Smooth muscle cell (in vitro differentiated cells): ENCODE results near the gene HFM1. TPM values are rescaled to one million over a fixed set of nuclear protein-coding genes. Genes with fewer than 3 reads are reported as not detected.
"Not testable (repeated sequence)": the region's sequence is repeated elsewhere in the genome, so short reads cannot be mapped to it uniquely, and the experiment has no call there.

Source experiments
- DNase-seq: peaks from one replicate; lab custom pipeline; 2025; ENCODE audit not compliant: unreplicated experiment; lab: John Stamatoyannopoulos, UW
- H2AFZ ChIP-seq: fragments of 200-600 bp; sonication (generic); 2 replicates; pipeline ENCODE4 v1.6.0; 2016; ENCODE audit warnings: antibody characterized with exemption, low read depth, mild to moderate bottlenecking
- H3F3A ChIP-seq: fragments of 200-600 bp; sonication (generic); 2 replicates; pipeline ENCODE4 v1.6.0; 2017; ENCODE audit warnings: antibody characterized with exemption, low read depth
- H3K27ac ChIP-seq: fragments of 200-600 bp; sonication (generic); 2 replicates; pipeline ENCODE4 v1.5.1; 2016; ENCODE audit warnings: low read depth, mild to moderate bottlenecking
- H3K27me3 ChIP-seq: fragments of 200-600 bp; sonication (generic); 2 replicates; pipeline ENCODE4 v1.6.1; 2016; ENCODE audit warnings: low read depth, mild to moderate bottlenecking
- H3K36me3 ChIP-seq: fragments of 200-600 bp; sonication (generic); 2 replicates; pipeline ENCODE4 v1.5.1; 2016; ENCODE audit warnings: low read depth
- H3K4me1 ChIP-seq: fragments of 200-600 bp; sonication (generic); 2 replicates; pipeline ENCODE4 v1.5.1; 2016; ENCODE audit warnings: low read depth
- H3K4me2 ChIP-seq: fragments of 200-600 bp; sonication (generic); 2 replicates; pipeline ENCODE4 v1.6.0; 2016; ENCODE audit warnings: mild to moderate bottlenecking
- H3K4me3 ChIP-seq: fragments of 200-600 bp; sonication (generic); 2 replicates; pipeline ENCODE4 v1.5.1; 2016; ENCODE audit warnings: mild to moderate bottlenecking
- H3K79me2 ChIP-seq: fragments of 200-600 bp; sonication (generic); 2 replicates; pipeline ENCODE4 v1.6.0; 2016; ENCODE audit warnings: low read depth, mild to moderate bottlenecking
- H3K9ac ChIP-seq: fragments of 200-600 bp; sonication (generic); 2 replicates; pipeline ENCODE4 v1.6.0; 2016; ENCODE audit warnings: low read depth
- H3K9me3 ChIP-seq: fragments of 200-600 bp; sonication (generic); replicated peaks from 2 replicates; pipeline ENCODE4 v1.5.1; 2016; ENCODE audit warnings: low read depth
- H4K20me1 ChIP-seq: fragments of 200-600 bp; sonication (generic); 2 replicates; pipeline ENCODE4 v1.6.0; 2016; ENCODE audit warnings: low read depth
- whole genome bisulfite sequencing: methylation state at CpG from one replicate; pipeline ENCODE4 v1.1.7; 2016; ENCODE audit warnings: low lambda C conversion rate; 5-methylcytosine and 5-hydroxymethylcytosine counted together
- polyA plus RNA-seq: library from polyadenylated mRNA; unstranded; fragments of >200 nt; fragmentation: Nextera tagmentation; extraction: Ambion mirVana; gene quantifications from 2 replicates; pipeline ENCODE4 v1.2.1, GENCODE V29; 2016
- total RNA-seq: library from RNA; depleted of rRNA; stranded (reverse); fragments of >200 nt; gene quantifications from 2 replicates; pipeline ENCODE4 v1.2.3, GENCODE V29; 2014
- TF ChIP-seq, protein P1 (sequence below): fragments of 200-600 bp; sonication (generic); IDR thresholded peaks from 2 replicates; pipeline ENCODE4 v1.5.1; 2017; ENCODE audit warnings: borderline replicate concordance, mild to moderate bottlenecking, antibody characterized with exemption; ENCODE audit not compliant: insufficient read depth, poor library complexity, severe bottlenecking

Gene HFM1, protein sequence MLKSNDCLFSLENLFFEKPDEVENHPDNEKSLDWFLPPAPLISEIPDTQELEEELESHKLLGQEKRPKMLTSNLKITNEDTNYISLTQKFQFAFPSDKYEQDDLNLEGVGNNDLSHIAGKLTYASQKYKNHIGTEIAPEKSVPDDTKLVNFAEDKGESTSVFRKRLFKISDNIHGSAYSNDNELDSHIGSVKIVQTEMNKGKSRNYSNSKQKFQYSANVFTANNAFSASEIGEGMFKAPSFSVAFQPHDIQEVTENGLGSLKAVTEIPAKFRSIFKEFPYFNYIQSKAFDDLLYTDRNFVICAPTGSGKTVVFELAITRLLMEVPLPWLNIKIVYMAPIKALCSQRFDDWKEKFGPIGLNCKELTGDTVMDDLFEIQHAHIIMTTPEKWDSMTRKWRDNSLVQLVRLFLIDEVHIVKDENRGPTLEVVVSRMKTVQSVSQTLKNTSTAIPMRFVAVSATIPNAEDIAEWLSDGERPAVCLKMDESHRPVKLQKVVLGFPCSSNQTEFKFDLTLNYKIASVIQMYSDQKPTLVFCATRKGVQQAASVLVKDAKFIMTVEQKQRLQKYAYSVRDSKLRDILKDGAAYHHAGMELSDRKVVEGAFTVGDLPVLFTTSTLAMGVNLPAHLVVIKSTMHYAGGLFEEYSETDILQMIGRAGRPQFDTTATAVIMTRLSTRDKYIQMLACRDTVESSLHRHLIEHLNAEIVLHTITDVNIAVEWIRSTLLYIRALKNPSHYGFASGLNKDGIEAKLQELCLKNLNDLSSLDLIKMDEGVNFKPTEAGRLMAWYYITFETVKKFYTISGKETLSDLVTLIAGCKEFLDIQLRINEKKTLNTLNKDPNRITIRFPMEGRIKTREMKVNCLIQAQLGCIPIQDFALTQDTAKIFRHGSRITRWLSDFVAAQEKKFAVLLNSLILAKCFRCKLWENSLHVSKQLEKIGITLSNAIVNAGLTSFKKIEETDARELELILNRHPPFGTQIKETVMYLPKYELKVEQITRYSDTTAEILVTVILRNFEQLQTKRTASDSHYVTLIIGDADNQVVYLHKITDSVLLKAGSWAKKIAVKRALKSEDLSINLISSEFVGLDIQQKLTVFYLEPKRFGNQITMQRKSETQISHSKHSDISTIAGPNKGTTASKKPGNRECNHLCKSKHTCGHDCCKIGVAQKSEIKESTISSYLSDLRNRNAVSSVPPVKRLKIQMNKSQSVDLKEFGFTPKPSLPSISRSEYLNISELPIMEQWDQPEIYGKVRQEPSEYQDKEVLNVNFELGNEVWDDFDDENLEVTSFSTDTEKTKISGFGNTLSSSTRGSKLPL (N-terminal part only)
- total RNA-seq (0.31 and 0.94 TPM in 2 replicates), polyA plus RNA-seq (0.38 and 1.0 TPM in 2 replicates)

DNA sequence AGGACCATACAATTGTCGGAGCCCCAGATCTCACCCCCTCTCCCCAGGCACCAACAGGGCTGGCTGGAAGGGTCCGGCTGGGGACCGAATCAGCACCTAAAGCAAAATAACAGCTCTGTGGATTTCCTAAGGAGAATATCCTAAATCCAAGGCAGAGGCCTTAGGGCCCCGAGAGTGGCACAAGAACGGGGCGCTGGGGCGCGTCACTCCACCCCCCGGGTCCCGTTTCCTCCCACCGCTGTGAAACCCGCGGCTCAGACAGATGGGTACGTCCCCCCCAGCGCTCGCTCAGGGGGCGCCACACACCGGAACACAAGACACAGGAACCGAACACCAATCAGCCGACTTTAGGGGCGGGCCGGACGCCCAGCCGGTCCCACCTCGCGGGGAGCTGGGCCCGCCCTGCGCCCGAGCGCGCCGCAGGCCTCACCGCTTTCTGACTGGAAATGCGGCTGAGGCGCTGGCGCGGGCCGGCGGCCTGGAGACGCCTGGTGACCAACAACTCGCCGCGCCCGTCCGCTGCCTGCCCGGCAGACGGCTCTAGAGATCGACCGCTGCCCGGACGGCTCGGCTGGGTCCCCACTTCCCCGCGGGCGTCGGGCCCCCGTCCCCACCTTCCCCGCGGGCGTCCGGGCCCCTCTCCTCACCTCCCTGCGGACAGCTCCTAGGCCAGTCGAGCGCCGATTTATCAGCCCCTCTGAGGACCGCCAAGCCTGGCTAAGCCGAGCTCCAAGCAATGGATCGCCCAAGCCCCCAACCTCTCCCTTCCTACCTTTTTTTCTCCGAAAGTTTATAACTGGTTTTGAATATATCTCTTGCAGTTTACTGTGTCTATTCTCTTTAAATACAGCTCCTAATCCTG, at the start of gene HFM1:
Gene HFM1, minus strand, starts transcription at position 687 of the 862 bp plus-strand sequence. CDS start 3,755 bp downstream, outside the sequence.
- peak within 1 kb of the TSS; percentile 74 for H3K9ac ChIP-seq
- TF ChIP-seq, protein P1, sequence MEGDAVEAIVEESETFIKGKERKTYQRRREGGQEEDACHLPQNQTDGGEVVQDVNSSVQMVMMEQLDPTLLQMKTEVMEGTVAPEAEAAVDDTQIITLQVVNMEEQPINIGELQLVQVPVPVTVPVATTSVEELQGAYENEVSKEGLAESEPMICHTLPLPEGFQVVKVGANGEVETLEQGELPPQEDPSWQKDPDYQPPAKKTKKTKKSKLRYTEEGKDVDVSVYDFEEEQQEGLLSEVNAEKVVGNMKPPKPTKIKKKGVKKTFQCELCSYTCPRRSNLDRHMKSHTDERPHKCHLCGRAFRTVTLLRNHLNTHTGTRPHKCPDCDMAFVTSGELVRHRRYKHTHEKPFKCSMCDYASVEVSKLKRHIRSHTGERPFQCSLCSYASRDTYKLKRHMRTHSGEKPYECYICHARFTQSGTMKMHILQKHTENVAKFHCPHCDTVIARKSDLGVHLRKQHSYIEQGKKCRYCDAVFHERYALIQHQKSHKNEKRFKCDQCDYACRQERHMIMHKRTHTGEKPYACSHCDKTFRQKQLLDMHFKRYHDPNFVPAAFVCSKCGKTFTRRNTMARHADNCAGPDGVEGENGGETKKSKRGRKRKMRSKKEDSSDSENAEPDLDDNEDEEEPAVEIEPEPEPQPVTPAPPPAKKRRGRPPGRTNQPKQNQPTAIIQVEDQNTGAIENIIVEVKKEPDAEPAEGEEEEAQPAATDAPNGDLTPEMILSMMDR: no peak

DNA sequence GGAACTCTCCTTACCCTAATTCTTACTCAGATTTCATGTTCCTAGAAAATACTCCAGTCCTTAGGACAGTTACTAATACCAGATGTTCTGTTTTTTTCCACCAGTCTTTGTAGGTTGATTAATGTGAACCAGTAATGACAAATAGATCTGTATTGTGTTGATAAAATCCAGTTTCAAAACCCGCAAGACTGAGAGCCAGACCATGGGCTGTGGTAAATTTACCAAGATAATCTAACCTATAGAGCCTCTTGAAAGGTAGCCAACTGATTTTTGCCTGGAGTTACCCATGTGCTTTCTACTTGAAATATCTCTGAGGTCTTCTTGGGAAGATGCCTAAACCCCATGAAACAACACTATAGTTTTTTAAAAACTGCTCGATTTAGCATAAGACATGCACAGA, 49.5 kb upstream of the HFM1 start:
- TF ChIP-seq, protein P1: no peak
- Histone ChIP-seq H2AFZ (no peak overlapping the region), H3K79me2 (no peaks in the 10 kb centered on the region), H3K9ac (no peak overlapping the region), H3K27ac (no peak overlapping the region), H3K36me3 (no peaks in the 10 kb centered on the region), H3F3A (no peaks in the 10 kb centered on the region), H3K4me3 (no peak overlapping the region), H3K4me1 (no peaks in the 10 kb centered on the region), H4K20me1 (no peaks in the 10 kb centered on the region), H3K9me3 (no peaks in the 10 kb centered on the region), H3K4me2 (no peak overlapping the region), H3K27me3 (peaks cover 5% of the 10 kb centered on the region)
- no peak for DNase-seq
- 91% methylated on average over 2 of the region's 2 CpGs for WGBS

More for the DNA sequence above, at the start of gene HFM1:
- H2AFZ ChIP-seq: peak within 1 kb of the TSS; percentile 86
- peak within 1 kb of the TSS; percentile 83 for H3K4me2 ChIP-seq
- H3K27ac ChIP-seq: no peak within 1 kb of the TSS
- H3K4me1 ChIP-seq: peaks cover 6% of the 10 kb centered on the region
- H4K20me1 ChIP-seq: no peaks in the 10 kb centered on the region
- WGBS: 1% methylated on average over 63 of the region's 69 CpGs
- no peaks in the 10 kb centered on the region for H3K79me2 ChIP-seq
- H3F3A ChIP-seq: peaks cover 4% of the 10 kb centered on the region
- DNase-seq: peak; percentile 47
- no peaks in the 10 kb centered on the region for H3K9me3 ChIP-seq
- H3K36me3 ChIP-seq: no peaks in the 10 kb centered on the region
- H3K4me3 ChIP-seq: peak within 1 kb of the TSS; percentile 73
- H3K27me3 ChIP-seq: no peaks in the 10 kb centered on the region

DNA sequence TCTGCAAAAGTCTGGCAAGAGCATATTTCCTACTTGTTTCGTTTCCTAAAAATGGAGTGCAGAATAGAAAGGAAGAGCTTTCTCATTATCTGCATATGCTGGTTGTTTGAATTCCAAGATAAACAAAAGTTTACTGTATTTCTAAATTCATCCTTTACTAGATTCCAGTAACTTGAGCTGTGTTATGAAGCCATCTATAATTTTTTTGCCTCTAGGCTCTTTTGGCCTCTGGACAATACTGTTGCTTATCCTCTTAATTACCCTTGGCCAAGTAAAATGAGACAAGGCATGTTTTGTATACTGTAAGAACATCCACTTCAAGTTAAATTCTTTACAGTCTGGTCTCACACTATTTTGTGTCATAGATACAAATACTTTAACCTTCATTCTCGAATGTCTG, 45.6 kb upstream of the HFM1 start:
- no peaks in the 10 kb centered on the region for H4K20me1 ChIP-seq
- H3K9ac ChIP-seq: no peak overlapping the region
- 54% methylated on average over 2 of the region's 2 CpGs for WGBS
- DNase-seq: no peak
- no peaks in the 10 kb centered on the region for H3K36me3 ChIP-seq
- H3K27ac ChIP-seq: no peak overlapping the region
- no peaks in the 10 kb centered on the region for H3K4me1 ChIP-seq
- peak overlapping the region; percentile 43 for H3K4me2 ChIP-seq
- H3K27me3 ChIP-seq: no peaks in the 10 kb centered on the region
- H3K79me2 ChIP-seq: no peaks in the 10 kb centered on the region
- TF ChIP-seq, protein P1: no peak
- no peaks in the 10 kb centered on the region for H3K9me3 ChIP-seq
- no peaks in the 10 kb centered on the region for H3F3A ChIP-seq
- H3K4me3 ChIP-seq: no peak overlapping the region
- peak overlapping the region; percentile 11 for H2AFZ ChIP-seq

DNA sequence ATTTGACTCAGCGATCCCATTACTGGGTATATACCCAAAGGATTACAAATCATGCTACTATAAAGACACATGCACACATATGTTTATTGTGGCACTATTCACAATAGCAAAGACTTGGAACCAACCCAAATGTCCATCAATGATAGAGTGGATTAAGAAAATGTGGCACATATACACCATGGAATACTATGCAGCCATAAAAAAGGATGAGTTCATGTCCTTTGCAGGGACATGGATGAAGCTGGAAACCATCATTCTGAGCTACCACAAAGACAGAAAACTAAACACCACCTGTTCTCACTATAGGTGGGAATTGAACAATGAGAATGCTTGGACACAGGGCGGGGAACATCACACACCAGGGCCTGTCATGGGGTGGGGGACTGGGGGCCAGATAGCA, 43.1 kb upstream of the HFM1 start:
- not testable (repeated sequence) for H2AFZ ChIP-seq, H3K79me2 ChIP-seq, H3F3A ChIP-seq, H3K27ac ChIP-seq, H3K4me3 ChIP-seq, H3K9me3 ChIP-seq, H3K4me2 ChIP-seq, H3K9ac ChIP-seq, H3K4me1 ChIP-seq, H3K36me3 ChIP-seq, H4K20me1 ChIP-seq, H3K27me3 ChIP-seq, DNase-seq
- WGBS: 68% methylated on average over 2 of the region's 2 CpGs

DNA sequence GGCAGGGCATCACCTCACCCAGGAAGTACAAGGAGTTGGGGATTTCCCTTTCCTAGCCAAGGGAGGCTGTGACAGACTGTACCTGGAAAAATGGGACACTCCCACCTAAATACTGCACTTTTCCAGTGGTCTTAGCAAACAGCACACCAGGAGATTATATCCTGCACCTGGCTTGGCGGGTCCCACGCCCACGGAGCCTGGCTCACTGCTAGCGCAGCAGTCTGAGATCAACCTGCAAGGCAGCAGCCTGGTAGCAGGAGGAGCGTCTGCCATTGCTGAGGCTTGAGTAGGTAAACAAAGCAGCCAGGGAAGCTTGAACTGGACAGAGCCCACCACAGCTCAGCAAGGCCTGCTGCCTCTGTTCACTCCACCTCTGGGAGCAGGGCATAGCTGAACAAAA, 37.3 kb upstream of the HFM1 start:
- H3K36me3 ChIP-seq, H4K20me1 ChIP-seq: not testable (repeated sequence)

More for the DNA sequence above, 37.3 kb upstream of the HFM1 start:
- not testable (repeated sequence) for H3F3A ChIP-seq, H3K27ac ChIP-seq, H2AFZ ChIP-seq, H3K9ac ChIP-seq, H3K4me1 ChIP-seq, DNase-seq, H3K4me2 ChIP-seq, H3K9me3 ChIP-seq, H3K27me3 ChIP-seq, H3K79me2 ChIP-seq, H3K4me3 ChIP-seq
- WGBS: 99% methylated on average over 5 of the region's 5 CpGs
